Measurements from ENCODE around the gene NAALADL1. TPM values are rescaled to one million over a fixed set of nuclear protein-coding genes. Genes with fewer than 3 reads are reported as not detected.
A peak's percentile ranks its signal among the peaks of the same experiment; 100 is the strongest.

NAALADL1 gene
- total RNA-seq, result 9.8 and 12.3 TPM in 2 replicates

- DNase-seq (ENCODE audit: low read depth in 2 of 2), result no peak
Observed at GRCh38 chr11:65058419-65059054, at the start of gene NAALADL1. TSS of gene NAALADL1 (minus strand) at chr11:65058553. CDS start at chr11:65058521, 32 bp downstream.

GRCh38 chr11:65107751-65108468 is 49.6 kb upstream of the NAALADL1 start:
- no peak for DNase-seq (ENCODE audit: low read depth in 2 of 2)

- DNase-seq (ENCODE audit: low read depth in 2 of 2), result no peak
Observed at GRCh38 chr11:65107078-65107477, 48.7 kb upstream of the NAALADL1 start.

- DNase-seq (ENCODE audit: low read depth in 2 of 2), result no peak
Observed at GRCh38 chr11:65104628-65105027, 46.3 kb upstream of the NAALADL1 start.

- no peak for DNase-seq (ENCODE audit: low read depth in 2 of 2)
Observed at GRCh38 chr11:65103476-65103875, 45.1 kb upstream of the NAALADL1 start.

- DNase-seq (ENCODE audit: low read depth in 2 of 2), result peak in 1 of 2 donors; percentile 82
Observed at GRCh38 chr11:65102142-65103095, 44.1 kb upstream of the NAALADL1 start.

- DNase-seq (ENCODE audit: low read depth in 2 of 2), result no peak
Observed at GRCh38 chr11:65100674-65101350, 42.5 kb upstream of the NAALADL1 start.

- no peak for DNase-seq (ENCODE audit: low read depth in 2 of 2)
Observed at GRCh38 chr11:65096926-65097325, 38.6 kb upstream of the NAALADL1 start.

- DNase-seq (ENCODE audit: low read depth in 2 of 2), result peak; percentile 90 to 95
Observed at GRCh38 chr11:65095974-65096806, 37.8 kb upstream of the NAALADL1 start, which contains the start of gene VPS51. TSS of gene VPS51 (plus strand) at chr11:65096214. CDS start at chr11:65096251, 37 bp downstream.

- no peak for DNase-seq (ENCODE audit: low read depth in 2 of 2)
Observed at GRCh38 chr11:65095427-65095826, 37.1 kb upstream of the NAALADL1 start.

- no peak for DNase-seq (ENCODE audit: low read depth in 2 of 2)
Observed at GRCh38 chr11:65090628-65091027, 32.3 kb upstream of the NAALADL1 start.

GRCh38 chr11:65089621-65090020 is 31.3 kb upstream of the NAALADL1 start:
- DNase-seq (ENCODE audit: low read depth in 2 of 2), result no peak

GRCh38 chr11:65087827-65088226 is 29.5 kb upstream of the NAALADL1 start:
- DNase-seq (ENCODE audit: low read depth in 2 of 2), result no peak

- DNase-seq (ENCODE audit: low read depth in 2 of 2), result no peak
Observed at GRCh38 chr11:65087216-65087615, 28.9 kb upstream of the NAALADL1 start.

GRCh38 chr11:65086809-65087208 is 28.5 kb upstream of the NAALADL1 start:
- DNase-seq (ENCODE audit: low read depth in 2 of 2), result no peak

GRCh38 chr11:65085446-65085845 is 27.1 kb upstream of the NAALADL1 start:
- DNase-seq (ENCODE audit: low read depth in 2 of 2), result no peak

- DNase-seq (ENCODE audit: low read depth in 2 of 2), result no peak
Observed at GRCh38 chr11:65084598-65085375, 26.4 kb upstream of the NAALADL1 start.

GRCh38 chr11:65083834-65084597 is 25.7 kb upstream of the NAALADL1 start, which contains the start of the genes CDCA5 and ZFPL1:
TSS of gene CDCA5 (minus strand) at chr11:65084040. CDS start at chr11:65083978, 62 bp downstream.
TSS of gene ZFPL1 (plus strand) at chr11:65084222. CDS start at chr11:65084699, 477 bp downstream.
- peak; percentile 97 to 98 for DNase-seq (ENCODE audit: low read depth in 2 of 2)

Measured in lung microvascular endothelial cell (primary cell).